ENCODE results near the gene COL1A1.

The COL1A1 gene

DNA sequence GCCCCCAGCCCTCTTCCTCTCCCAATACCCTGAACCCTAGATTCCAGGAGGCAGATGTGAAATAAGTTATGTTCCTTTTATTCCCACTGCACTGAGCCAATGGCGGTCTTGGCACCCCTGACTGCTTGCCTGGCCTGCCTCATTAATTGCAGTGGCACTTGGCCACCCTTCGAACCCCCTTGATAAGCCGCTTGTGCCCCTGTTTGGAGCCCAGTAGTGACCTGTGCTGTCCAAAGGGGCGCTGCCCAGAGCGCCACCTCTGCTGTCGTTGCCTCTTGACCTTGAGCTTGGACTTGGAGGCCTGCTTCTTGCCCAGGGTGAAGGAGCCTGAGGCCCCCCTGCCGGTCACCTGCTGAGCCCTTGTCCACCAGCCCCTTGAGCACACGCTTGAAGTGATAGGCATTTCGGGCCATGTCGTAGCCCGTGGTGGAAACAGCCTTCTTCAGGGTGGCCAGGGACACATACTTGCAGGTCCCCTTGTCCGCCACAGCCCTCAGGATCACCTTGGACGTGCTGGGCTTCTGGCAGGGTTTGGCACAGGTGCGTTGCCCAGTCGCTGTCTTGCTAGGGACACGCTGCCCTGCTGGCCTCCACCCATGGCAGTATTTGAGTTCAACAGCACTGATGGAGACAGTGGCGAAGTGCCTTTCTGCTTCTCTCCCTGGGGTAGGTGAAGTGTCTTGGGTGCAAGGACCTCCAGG, 29.9 kb downstream of the COL1A1 start:
- DNase-seq (ENCODE audit: low read depth): no peak

DNA sequence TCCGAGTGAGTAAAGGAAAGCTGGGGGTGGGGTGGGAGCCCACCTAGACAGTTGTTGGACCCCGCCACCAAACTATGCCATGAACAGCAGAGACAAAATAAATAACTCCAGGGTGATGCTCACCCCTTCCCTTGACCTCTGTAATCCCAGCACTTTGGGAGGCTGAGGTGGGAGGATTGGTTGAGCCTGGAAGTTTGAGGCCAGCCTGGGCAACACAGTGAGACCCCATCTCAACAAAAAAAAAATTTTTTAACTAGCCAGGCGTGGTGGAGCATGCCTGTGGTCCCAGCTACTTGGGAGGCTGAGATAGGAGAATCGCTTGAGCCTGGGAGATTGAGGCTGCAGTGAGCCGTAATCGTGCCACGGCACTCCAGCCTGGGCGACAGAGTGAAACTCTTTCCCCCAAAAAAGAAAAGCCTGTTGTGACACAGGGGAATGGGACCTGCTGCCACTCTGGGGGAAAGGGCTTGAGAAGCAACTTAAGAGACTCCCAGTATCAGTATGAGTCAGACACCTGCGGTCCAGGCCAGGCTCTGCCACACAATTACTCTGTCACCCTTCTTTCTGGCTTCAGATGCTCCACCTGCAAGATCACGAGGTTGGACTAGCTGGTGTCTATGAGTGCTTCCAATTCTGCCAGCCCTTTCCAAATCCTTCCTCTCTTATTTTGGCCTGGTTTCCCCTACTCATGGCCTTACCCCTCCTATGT, 30.6 kb downstream of the COL1A1 start:
- no peak for DNase-seq (ENCODE audit: low read depth)

DNA sequence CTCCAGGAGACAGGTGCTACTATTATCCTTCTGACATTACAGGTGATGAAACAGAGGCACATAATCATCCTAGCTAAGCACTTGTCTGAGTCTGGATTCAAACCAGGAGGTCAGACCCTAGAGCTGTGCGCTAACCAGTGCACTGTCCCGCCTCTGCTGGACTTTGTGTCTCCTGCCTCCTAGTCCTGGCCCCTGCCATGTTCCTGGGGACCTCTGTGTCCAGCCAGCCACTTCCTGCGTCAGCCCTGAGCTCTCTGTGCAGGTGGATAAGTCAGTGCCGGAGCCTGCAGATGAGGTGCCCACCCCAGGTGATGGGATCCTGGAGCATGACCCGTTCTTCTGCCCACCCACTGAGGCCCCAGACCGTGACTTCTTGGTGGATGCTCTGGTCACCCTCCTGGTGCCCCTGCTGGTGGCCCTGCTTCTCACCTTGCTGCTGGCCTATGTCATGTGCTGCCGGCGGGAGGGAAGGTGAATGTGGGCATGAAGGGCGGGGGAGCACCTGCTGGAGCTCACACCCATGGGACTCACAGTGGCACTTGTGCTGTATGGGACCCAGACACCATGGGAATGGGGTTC, 31.5 kb downstream of the COL1A1 start:
- no peak for DNase-seq (ENCODE audit: low read depth)

DNA sequence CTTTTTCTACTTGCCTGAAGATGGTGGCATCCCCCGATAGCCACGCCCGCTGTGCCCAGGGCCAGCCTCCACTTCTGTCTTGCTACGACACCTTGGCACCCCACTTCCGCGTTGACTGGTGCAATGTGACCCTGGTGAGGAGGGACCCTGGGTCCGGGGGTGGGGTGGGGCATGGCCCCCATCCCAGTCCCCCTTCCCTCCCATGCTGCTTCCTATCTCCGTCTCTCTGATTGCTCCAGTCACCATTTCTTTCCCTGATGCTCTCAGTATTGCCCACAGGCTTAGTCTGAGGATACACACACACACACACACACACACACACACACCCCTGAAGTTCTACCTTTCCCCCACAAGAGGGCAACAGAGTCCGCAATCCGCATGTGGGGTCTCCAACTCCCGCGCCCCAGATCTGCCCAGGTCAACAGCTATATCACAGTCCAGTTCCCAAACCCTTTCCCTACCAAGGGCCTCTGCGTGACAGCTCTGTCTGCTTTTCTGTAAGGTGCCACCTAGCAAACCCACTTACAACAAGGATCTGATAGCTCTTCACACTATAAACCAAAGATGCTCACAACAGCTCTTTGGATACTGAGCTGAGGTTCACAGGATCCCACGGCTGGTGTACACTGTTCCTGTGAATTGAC, 32.2 kb downstream of the COL1A1 start:
- no peak for DNase-seq (ENCODE audit: low read depth)

DNA sequence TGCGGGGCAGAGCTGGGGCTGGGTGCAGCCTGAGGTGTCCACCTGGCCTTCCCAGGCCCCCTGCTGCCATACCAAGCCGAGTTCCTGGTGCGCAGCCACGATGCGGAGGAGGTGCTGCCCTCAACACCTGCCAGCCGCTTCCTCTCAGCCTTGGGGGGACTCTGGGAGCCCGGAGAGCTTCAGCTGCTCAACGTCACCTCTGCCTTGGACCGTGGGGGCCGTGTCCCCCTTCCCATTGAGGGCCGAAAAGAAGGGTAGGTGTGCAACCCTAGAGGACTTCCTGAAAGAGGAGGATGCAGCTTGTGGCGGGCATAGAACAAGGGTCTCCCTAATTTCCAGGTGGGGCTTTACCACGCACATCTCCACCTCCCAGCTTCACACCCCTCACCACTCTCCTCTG, 33.1 kb downstream of the COL1A1 start:
- no peak for DNase-seq (ENCODE audit: low read depth)

DNA sequence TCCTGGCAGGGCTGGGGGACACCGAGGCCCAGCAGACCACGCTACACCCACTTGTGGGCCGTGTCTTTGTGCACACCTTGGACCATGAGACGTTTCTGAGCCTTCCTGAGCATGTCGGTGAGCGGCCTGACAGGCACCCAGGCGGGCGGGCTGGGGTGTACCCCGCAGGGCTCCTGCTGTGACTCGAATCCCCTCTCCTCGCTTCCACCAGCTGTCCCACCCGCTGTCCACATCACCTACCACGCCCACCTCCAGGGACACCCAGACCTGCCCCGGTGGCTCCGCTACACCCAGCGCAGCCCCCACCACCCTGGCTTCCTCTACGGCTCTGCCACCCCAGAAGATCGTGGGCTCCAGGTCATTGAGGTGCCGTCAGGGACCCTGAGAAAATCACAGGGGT, 34.1 kb downstream of the COL1A1 start:
- no peak for DNase-seq (ENCODE audit: low read depth)

DNA sequence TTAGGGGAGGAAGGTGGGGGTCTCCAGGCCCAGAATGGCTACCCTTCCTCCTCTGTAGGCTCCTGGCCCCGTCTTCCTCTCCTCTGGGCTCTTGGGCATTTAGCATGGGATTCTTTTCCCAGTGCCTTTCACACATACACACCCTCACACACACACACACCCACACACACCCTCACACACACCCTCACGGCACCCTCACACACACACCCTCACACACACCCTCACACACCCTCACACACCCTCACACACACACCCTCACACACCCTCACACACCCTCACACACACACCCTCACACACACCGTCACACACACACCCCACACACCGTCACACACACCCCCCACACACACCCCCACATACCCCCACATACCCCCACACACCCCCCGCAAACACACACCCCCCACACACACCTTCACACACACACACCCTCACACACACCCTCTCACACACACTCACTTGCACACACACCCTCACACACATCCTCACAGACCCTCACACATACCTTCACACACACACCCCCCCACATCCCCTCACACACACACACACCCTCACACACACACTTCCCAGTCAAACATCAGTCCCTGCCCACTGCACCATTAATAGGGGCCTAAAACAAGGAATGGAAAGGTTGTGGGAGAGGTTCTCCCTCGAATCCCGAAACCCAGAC, 34.8 kb downstream of the COL1A1 start:
- DNase-seq (ENCODE audit: low read depth): no peak

DNA sequence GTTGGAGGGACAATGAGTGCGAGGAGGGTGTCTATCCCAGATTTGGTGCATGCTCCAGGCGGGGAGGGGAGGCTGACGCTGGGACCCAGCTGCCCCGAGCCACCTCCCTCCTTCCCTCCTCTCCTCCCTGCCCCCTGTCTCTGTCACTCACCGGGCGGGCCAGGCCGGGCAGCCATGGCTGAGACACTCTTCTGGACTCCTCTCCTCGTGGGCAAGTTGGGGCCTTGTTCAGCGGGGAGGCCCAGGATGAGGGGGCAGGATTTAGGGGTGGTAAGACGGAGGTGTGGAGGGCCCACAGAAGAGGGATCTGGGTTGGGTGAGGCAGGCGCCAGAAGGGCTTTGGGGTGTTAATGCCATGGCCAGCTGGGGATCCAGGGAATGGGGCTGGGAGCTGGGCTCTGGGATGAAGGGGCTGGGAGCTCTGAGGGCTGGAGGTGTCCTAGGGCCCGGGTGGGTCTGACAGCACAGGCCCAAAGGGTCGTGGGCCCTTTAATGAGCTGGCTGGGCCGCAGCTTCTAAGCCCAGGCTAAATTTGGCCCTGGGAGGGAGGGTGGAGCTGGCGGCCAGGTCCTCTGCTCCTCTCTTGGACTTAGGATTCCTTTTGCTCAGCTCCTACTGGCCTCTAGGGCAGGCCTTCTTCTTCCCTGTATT, 35.4 kb downstream of the COL1A1 start, which contains the start of gene SGCA:
Gene SGCA (plus strand): TSS at position 139 of the 651 bp plus-strand sequence. CDS start 36 bp downstream, at position 175.
- DNase-seq (ENCODE audit: low read depth): no peak

DNA sequence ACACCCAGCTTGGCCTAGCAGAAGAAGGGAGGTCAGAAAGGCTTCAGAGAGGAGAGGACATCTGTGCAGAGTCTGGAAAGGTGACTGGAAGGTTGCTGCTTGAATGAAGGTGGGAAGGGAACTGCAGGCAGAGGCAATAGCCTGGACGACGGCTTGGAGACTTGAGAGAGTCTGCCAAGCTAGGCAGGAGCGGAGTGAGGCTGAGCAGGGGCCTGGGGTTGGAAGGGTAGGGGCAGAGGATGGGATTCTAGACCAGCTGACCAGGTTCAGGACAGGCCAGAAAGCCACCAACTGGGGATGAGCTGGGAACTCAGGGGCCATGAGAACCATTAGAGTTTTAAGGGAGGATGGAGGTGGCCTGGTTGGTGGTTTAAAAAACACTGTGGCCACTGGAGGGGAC, 36.0 kb downstream of the COL1A1 start:
- no peak for DNase-seq (ENCODE audit: low read depth)

DNA sequence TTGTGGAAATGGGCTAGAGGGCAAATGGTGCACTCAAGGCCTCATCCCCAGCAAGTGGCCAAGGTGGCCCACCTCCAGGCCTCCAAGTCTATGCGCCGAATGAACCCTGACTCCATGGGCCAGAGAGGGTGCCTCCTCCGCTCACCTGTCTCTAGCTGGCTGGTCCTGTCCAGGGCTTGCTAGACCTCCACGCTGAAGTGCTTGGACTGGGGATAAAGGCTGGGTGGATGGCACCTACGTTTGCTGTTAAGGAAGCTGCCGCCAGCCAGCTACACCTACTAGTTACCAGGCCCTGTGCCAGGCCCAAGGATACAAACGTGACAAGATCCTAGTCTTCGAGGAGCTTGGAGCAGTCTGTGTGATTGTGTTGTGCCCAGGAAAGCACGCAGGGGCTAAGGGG, 36.4 kb downstream of the COL1A1 start:
- no peak for DNase-seq (ENCODE audit: low read depth)

DNA sequence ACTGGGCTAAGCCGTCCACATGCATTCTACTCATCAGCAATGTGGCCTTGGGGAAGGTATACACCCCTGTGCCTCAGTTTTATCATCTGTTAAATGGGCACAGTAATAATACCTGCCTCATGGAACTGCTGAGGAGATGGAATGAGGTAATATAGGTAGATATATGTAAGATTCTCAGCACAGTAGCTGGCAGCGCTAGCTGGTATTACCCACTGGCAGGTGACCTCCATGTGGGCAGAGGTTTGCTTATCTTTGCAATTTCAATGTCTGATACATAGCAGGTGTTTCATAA, 36.8 kb downstream of the COL1A1 start:
- no peak for DNase-seq (ENCODE audit: low read depth)

DNA sequence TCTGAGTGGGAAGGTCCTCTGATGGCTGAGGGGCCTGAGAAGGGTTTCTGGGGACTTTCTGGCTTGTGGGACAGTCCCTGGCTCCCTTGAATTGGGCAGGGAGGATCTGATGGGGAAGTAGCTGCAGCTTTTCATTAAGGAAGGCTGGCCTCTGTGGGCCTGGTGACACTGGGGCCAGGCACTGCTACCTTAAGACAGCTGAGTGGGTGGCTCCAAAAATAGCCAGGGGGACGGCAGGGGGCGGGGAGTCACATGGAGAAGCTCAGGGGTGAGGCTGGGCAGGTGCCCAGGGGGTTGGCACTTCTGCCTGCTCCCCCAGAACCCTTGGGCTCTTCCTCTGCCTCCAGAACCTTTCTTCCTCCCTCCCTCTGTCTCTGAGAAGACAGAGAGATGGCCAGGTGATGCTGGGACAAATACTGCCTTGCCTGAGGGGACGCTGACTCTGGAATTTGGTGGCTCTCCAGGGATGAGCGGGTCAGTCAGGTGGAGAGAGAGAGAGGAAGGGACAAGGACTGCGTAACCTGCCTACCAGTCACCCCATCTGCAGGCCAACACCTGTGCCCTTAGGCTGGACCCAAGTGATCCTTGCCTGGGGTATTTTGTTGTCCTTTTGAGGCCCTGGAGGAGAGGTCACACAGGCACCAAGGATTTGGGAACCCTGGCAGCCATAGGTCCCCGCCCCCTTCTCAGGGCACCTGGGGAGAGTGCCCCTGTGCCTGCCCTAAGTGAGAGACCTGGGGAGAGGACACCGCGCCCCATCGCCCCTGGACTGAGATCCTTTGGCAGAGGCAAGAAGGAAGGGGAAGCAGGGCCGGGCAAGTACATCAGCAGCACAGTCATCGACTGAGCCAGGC, 37.4 kb downstream of the COL1A1 start:
- DNase-seq (ENCODE audit: low read depth): no peak

DNA sequence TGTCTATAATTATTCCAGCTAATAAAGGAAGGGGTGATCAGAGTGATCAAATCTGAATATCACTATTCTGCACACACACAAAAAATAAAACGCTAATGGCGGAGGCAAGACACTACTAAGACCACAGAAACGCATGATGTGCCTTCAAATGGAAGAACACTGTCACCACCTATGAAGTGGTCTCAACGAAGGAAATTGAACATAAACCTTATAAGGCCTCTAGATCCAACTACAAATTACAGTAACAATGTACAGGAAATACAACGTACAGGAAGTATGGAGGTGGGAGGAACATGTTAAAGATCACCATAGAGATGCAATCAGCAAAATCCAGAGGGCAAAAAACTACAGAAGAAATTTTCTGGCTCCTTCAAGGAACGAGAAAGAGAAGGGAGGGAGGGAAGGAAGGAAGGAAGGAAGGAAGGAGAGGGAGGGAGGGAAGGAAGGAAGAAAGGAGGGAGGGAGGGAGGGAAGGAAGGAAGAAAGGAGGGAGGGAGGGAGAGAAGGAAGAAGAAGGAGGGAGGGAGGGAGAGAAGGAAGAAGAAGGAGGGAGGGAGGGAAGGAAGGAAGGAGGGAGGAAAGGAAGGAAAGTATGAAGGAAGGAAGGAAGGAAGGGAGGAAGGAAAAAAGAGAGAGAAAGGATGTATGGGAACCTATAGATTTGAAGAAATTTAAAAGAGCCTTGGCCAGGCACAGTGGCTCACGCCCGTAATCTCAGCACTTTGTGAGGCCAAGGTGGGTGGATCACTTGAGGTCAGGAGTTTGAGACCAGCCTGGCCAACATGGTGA, 38.8 kb downstream of the COL1A1 start:
- DNase-seq (ENCODE audit: low read depth): no peak

DNA sequence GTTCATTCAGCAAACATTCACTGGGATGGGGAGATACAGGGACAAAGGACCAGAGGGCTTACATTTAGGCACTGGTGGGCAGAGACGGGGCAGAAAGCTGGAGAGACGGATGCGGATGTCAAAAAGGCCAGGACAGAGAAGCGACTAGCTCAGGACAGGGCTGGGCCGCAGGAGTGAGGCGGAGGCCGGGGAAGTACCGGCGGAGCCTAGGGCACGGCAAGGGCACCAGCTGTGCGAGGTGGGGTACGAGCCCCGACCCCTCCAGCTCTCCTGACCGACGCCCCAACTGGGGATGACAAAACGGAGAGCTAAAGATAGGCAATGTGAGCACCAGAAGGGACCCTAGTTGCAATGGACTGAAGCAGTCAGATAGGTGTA, 39.5 kb downstream of the COL1A1 start:
- no peak for DNase-seq (ENCODE audit: low read depth)

DNA sequence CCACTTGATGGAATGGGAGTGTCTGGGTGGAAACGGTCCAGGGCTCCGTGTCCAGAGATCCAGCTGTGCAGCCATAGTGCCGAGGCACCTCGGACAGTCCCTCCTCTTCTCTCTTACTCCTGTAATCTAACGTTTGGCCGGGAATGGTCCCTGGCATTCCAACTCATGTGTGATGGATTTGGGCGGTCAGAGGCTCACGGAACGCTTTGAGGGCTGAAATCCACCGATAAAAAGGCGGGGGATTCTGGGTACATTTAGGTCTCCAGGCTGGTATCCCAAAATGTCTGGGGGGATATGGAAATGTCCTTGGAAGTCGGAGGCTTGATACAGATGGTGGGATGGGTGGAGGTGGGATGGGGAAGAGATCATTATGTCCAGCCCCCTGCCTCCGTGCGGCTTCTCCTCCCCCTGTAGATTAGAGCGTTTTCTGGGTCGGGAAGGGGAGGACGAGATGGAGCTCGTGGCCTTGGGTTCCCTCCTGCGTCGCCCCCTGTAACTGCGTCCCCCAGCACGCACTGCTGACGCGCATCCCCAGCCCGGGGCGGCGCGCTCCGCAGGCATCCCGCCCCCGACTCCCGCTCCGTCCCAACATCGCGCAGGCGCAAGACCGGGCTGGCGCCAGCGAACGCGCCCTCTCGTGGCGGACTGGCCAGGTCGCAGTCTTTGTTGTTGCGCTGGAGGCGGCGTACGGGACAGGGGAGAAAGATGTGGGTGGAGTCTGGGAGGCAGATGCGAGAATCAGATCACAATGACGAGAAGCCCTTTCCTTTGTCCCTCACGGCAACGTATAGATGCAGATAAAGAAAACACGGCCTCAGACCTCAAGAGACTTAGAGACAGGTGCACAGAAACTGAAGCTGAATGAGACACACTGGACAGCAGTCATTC, 40.2 kb downstream of the COL1A1 start:
- DNase-seq (ENCODE audit: low read depth): peak; percentile 84

DNA sequence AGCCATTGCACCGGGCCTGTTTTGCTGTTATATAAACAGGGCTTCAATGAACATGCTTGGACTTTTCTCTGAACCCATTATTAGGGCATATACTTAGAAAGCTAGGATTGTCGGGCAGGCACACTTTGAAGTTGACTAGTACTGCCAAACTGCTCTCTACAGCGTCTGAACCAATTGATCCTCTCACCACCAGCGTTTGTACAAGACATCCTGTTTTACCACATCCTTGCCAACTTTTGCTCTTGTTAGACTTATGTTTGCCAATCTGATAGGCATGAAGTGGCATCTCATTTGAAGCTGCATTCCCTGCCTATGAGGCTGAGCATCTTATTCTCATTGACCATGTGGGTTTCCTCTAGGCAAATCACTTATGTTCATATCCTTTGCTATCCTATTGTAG, 43.5 kb downstream of the COL1A1 start:
- no peak for DNase-seq (ENCODE audit: low read depth)

DNA sequence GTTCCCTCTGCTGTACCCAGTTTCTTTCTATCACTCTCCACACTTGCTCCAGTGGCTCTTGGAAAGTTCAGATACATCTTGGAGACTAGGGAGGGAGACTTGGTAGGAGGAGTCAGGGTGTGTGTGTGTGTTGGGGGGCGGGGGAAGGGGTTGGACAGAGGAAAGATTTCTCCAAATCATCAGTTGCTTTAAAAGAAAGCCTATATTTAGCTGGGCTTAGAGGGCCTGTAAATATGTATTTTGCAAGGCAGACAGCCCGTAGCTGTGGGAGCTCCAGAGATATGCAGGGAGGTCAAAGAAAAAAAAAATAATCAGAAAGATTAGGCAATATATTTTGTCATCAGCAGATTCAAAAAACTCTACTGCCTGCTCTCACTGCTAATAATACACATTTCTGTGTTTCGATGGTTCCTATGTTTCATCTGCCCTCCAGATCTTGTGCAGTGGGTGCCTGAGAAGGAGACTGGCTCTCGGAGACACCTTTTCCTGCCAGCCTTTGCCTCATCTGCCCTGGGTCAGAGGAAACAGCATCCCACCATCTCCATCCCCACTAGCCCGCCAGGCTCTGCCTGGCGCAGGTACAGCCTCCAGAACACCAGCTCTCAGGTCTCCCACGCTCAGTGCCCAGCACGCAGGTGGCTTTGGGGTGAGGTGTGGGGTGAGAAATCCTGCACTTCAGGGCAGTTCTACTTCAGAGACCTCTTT, 46.2 kb downstream of the COL1A1 start:
- no peak for DNase-seq (ENCODE audit: low read depth)

DNA sequence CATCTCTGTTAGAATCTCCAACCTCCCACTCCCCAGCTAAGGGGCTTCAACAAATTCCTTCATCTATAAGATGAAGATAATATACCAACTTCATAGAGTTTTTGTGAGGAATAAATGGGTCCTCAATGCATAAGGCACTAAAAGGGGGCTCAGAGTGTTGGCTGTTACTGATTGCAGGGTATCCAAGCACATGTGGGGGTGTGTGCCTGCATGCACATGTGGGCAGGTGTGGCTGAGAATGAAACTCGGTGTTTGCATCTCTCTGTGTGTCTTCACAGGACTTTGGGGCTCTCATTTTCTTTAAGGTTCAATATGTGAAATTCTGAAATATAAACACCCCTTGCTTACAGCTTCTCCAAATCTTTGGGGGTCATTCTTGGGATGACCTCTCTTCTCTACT, 46.8 kb downstream of the COL1A1 start:
- DNase-seq (ENCODE audit: low read depth): no peak
